HG03460 (cell line): ENCODE results near the gene WDR89.
"Not testable (repeated sequence)": the region's sequence is repeated elsewhere in the genome, so short reads cannot be mapped to it uniquely, and the experiment has no call there.

Source experiments
- ATAC-seq: cut with Tn5 transposase; IDR thresholded peaks from one replicate; pipeline ENCODE4 v1.9.1; 2021; ENCODE audit not compliant: unreplicated experiment

The WDR89 gene

GRCh38 chr14:63654346-63654745, 12.7 kb upstream of the WDR89 start:
- ATAC-seq = no peak

GRCh38 chr14:63652406-63652805, 10.7 kb upstream of the WDR89 start:
- ATAC-seq = no peak

GRCh38 chr14:63650256-63650952, 8.7 kb upstream of the WDR89 start:
- ATAC-seq = peak; percentile 58

GRCh38 chr14:63647696-63648410, 6.2 kb upstream of the WDR89 start:
- ATAC-seq = no peak

- no peak for ATAC-seq
Observed at GRCh38 chr14:63644741-63645140, 3.1 kb upstream of the WDR89 start.

GRCh38 chr14:63642656-63643382, 1.1 kb upstream of the WDR89 start:
- ATAC-seq = no peak

- peak; percentile 59 for ATAC-seq
Observed at GRCh38 chr14:63642229-63642611, 549 bp upstream of the WDR89 start.

GRCh38 chr14:63638493-63638892, 3.2 kb downstream of the WDR89 start:
- no peak for ATAC-seq

GRCh38 chr14:63636094-63636635, 5.5 kb downstream of the WDR89 start:
- ATAC-seq = not testable (repeated sequence)

- no peak for ATAC-seq
Observed at GRCh38 chr14:63633801-63634200, 7.9 kb downstream of the WDR89 start.

GRCh38 chr14:63632932-63633514, 8.6 kb downstream of the WDR89 start:
- ATAC-seq = no peak

- ATAC-seq = no peak
Observed at GRCh38 chr14:63624701-63625100, 17.0 kb downstream of the WDR89 start.

- no peak for ATAC-seq
Observed at GRCh38 chr14:63624203-63624602, 17.5 kb downstream of the WDR89 start.

- not testable (repeated sequence) for ATAC-seq
Observed at GRCh38 chr14:63621975-63622374, 19.7 kb downstream of the WDR89 start.

GRCh38 chr14:63616015-63616414, 25.7 kb downstream of the WDR89 start:
- no peak for ATAC-seq

GRCh38 chr14:63614679-63615363, 26.9 kb downstream of the WDR89 start:
- ATAC-seq = no peak

GRCh38 chr14:63611078-63611477, 30.6 kb downstream of the WDR89 start:
- ATAC-seq = no peak

GRCh38 chr14:63605041-63605532, 36.6 kb downstream of the WDR89 start:
- ATAC-seq = no peak

GRCh38 chr14:63604626-63605025, 37.0 kb downstream of the WDR89 start:
- ATAC-seq = no peak

- no peak for ATAC-seq
Observed at GRCh38 chr14:63603749-63604277, 37.9 kb downstream of the WDR89 start.
